ENCODE measurements around the gene ANO9.
"Not testable (repeated sequence)": the region's sequence is repeated elsewhere in the genome, so short reads cannot be mapped to it uniquely, and the experiment has no call there.

Gene ANO9

GRCh38 chr11:442611-443081, 835 bp upstream of the ANO9 start:
- H3K4me3 ChIP-seq (ENCODE audit: low read depth, low read length), result no peak overlapping the region
- no peak for TF ChIP-seq CTCF (IDR thresholded peaks at IDR 0.05; ENCODE audit: low read depth, low read length)

GRCh38 chr11:441043-441417, 781 bp downstream of the ANO9 start:
- no peak for TF ChIP-seq CTCF (IDR thresholded peaks at IDR 0.05; ENCODE audit: low read depth, low read length)
- no peak overlapping the region for H3K4me3 ChIP-seq (ENCODE audit: low read depth, low read length)

GRCh38 chr11:440065-441042, 1.5 kb downstream of the ANO9 start:
- H3K4me3 ChIP-seq (ENCODE audit: low read depth, low read length), result no peak overlapping the region
- TF ChIP-seq CTCF (IDR thresholded peaks at IDR 0.05; ENCODE audit: low read depth, low read length), result no peak

- TF ChIP-seq CTCF (IDR thresholded peaks at IDR 0.05; ENCODE audit: low read depth, low read length), result no peak
- H3K4me3 ChIP-seq (ENCODE audit: low read depth, low read length), result no peak overlapping the region
Observed at GRCh38 chr11:439315-440064, 2.3 kb downstream of the ANO9 start.

GRCh38 chr11:438101-438844, 3.5 kb downstream of the ANO9 start:
- H3K4me3 ChIP-seq (ENCODE audit: low read depth, low read length), result no peak overlapping the region
- TF ChIP-seq CTCF (IDR thresholded peaks at IDR 0.05; ENCODE audit: low read depth, low read length), result no peak

- H3K4me3 ChIP-seq (ENCODE audit: low read depth, low read length), result no peak overlapping the region
- TF ChIP-seq CTCF (IDR thresholded peaks at IDR 0.05; ENCODE audit: low read depth, low read length), result no peak
Observed at GRCh38 chr11:437228-437870, 4.5 kb downstream of the ANO9 start.

GRCh38 chr11:434999-435740, 6.6 kb downstream of the ANO9 start:
- H3K4me3 ChIP-seq (ENCODE audit: low read depth, low read length), result not testable (repeated sequence)

Measured in WI38 (cell line).